HG03108 (cell line): ENCODE data around the gene KLF13.
A peak's percentile ranks its signal among the peaks of the same experiment; 100 is the strongest.

Source experiments
- ATAC-seq: cut with Tn5 transposase; IDR thresholded peaks from one replicate; pipeline ENCODE4 v1.9.1; 2021; ENCODE audit warnings: moderate library complexity; ENCODE audit not compliant: unreplicated experiment

KLF13 gene

DNA sequence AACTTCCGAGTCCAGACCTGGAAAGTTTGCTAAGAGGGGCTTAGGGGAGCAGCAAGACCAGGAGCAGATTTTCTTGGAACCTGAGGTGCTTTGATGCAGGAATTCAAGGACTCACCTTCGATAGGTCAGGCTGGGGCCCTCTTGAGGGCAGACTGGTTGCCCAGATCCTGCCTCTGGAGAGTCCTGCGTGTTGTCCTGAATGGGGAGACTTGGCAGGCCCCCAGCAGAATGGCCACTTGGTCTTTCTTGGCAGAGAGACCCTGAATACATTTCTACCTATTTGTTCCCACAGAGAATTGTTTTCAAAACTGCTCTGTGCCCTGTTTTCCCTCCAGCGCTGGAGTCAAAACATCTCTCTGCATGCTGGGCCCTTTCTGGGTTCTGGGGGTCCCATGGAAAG is 4.2 kb downstream of the KLF13 start:
- ATAC-seq, result no peak

DNA sequence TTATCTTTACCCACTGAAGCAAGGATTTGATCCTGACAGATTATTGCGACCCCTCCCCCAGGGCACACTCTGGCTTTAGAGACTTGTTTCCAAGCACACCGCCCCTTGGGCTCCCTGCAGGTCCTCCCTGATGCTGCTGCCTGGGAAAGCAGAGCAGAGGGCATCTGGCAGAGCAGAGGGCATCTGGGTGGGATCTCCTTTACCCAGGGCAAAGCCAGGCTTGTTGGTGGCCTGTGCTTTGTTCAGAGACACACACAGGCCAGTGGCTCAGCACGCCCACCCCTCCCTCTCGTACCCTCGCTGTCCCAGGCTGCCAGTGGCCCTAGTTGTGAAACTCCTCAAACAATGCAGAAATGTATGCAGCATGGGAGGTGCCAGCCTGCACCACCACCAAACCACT is 4.8 kb downstream of the KLF13 start:
- ATAC-seq, result no peak

DNA sequence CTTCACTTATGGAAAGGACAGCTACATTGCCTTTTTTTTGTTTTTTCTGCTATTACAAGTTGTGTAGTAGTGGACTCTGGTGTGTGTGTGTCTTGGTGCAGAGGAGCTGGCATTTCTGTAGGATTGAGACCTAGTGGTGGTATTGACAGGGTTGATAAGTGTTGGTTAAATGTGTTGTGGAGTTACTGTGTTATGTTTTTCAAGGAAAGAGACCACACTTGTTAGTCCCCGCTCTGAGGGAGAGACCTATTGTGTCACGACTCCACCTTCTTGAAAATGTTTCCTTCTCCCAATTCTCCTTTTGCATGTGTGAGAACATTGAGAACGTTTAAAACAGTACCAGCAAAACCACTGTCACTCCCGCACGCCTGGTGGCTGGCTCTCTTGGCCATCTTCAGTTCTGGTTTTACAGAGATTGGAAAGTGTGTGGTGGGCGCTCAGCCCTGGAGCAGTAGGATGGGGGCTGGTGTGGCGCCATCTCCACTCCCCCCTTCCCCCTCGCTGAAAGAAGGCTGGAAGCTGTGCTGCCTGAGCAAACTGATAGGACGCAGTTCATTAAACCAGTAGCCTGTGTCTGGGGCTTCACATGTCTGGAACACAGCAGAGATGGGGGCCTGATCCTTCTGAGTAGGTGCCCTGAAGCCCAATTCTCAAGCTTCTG is 5.5 kb downstream of the KLF13 start:
- no peak for ATAC-seq

DNA sequence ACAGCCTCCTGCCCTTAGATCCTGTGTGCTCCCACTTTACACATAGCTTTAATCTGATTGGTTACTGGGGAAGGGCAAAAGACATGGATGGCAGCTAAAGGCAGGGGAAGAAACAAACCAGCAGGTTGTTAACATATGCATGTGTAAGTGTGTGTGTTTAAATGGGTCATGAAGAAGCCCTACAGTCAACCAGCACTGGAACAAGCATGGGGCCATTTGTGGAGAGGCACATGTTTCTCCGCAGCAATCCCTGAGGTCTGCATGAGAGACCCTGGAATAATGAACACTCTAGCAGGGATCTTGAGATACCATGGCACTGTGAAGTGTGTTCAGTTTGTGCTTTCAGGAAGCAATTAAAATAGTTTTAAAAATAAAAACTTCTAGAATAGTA is 6.0 kb downstream of the KLF13 start:
- no peak for ATAC-seq

DNA sequence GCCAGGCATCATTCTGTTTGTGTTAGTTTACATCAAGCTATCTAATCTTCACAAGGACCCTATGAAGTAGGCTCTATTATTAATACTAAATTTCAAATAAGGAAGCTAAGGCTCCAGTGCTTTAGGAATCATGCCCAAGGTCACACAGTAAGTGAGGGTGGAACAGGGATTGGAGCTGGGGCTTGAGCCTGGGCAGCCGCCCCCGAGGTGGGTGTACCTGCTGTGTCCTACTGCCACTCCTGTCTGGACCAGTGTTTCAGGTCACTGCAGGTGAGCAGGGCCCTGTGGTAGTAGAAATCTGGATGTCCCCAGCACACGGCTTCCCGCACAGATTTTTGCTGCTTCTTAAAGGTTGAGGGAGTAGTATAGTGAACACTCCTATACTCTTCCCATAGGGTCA is 6.5 kb downstream of the KLF13 start:
- ATAC-seq, result no peak

DNA sequence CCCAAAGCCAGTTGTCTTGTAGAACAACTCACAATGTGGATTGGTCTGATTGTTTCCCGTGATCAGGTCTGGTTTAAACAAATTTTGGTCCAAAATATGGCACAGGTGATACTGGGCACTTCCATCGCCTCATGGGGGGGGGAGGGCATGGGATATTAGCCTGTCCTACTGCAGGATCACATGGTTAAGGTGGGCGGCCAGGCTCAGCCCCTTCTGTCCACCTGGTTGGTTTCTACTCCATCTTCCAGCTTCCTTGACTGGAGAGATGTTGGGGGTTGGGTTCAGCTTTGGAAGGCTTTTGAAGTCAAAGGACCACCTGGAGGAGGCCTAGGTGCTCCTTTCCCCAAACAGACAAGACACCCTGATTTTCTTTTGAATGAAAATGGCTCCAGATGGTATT is 7.2 kb downstream of the KLF13 start:
- no peak for ATAC-seq

DNA sequence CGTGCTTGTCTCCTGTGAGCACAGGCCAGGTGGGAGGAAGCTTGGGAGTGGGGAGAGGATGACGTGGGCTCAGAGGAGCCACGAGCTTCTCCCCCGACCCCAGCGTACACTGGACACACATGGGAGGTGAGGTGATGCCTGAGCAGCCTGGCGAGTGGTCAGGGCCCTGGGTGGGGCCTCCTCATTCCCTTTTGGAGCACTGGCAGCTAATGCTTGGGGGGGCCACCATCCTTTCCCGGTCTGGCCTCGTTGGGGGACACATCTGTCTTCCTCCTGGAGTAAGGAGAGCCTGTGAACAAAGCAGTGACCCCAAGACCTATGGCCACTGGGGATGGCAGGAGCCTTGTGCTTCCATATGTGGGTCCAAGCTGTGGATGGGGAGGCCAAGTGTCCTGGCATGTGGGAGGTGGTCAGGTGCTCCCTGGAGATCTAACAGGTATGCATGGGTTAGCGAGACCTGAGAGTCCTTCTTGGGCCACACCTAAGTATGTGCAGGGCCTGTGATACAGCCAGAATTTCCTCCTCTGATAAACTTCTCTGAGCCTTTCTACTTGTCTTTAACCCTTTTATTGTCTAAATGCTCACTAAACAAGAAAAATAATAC is 9.5 kb downstream of the KLF13 start:
- no peak for ATAC-seq

DNA sequence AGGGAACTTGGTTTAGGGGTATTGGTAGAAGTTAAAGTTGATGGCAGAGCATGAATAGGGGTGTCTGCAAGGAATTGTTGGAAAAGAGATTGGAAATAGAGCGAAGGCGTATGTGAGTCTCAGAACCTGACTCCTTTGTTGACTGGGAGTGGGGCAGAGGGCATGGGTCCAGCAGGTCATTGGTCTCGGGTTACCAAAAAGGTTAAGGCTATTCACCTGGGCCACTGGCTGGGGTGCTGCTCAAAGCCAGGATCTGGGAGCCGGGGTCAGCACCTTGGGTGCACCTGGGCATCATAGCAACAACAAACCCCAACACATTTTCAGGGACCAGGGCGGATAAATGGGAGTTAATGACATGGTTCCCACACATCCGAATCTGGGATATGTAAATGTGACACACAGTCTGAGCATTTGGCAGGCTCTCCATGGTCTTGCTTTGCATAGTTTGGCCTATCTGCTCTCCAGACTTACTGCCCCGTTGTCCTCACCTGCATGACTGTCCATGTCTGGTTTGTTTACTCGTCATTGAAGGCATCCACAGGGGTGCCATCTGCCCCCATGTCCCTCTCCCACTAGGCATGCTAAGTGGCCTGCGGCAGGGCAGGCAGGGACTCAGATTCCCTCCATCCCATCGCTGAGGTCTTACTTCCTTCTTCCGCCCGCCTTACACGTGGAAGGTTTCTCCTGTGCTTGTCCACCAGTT is 10.1 kb downstream of the KLF13 start:
- no peak for ATAC-seq

DNA sequence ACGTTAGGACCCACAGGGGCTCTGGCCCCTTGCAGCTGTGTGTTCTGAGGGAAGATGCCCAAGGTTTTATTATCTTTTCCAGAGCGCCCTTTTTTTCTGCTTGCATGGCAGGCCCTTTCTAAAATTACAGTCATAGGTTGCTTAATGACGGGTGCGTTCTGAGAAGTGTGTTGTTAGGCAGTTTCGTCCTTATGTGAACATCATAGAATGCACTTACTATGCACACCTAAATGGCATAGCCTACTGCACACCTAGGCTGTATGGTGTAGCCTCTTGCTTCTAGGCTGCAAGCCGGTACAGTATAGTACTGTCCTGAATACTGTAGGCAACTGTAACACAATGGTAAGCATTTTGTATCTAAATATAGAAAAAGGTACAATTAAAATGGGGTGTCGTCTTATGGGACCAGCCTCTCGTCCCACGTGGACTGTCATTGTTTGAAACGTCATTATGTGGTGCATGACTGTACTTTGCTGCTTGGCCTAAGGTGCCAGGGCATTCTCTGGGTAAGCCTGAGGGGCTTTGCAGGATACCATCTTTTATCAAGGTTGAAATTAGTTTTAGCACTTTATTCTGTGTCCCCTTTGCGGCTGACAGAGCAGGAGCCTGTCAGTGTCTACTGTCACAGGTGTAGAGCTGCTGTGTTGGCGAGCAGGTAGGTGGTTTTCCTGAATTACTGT is 10.9 kb downstream of the KLF13 start:
- ATAC-seq, result no peak

DNA sequence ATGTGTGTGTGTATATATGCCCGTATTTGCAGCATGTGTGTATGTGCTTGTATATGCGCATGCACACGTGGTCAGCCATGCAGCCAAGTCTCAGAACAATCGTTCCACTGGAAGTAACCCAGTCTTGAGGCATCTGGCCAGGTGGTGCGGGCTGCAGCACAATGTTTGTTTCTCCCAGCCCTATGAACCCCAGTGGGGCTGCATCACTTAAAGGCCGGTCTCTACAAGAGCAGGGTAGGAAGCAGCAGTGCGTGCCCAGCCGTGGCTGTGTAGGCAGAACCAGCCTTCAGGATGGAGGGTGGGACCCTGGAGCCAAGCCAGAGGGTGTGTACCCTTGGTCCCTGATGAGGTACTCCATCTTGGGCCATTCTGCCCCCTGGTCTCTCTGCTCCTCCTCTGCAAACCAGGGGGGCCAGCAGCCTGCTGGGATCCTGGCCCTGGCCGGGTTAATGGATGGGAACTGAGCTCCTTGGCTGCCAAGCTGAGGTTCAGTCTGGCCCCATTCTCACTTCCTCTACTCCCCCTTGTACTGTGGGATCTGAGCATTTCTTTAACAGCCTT is 11.8 kb downstream of the KLF13 start:
- peak; percentile 42 for ATAC-seq

DNA sequence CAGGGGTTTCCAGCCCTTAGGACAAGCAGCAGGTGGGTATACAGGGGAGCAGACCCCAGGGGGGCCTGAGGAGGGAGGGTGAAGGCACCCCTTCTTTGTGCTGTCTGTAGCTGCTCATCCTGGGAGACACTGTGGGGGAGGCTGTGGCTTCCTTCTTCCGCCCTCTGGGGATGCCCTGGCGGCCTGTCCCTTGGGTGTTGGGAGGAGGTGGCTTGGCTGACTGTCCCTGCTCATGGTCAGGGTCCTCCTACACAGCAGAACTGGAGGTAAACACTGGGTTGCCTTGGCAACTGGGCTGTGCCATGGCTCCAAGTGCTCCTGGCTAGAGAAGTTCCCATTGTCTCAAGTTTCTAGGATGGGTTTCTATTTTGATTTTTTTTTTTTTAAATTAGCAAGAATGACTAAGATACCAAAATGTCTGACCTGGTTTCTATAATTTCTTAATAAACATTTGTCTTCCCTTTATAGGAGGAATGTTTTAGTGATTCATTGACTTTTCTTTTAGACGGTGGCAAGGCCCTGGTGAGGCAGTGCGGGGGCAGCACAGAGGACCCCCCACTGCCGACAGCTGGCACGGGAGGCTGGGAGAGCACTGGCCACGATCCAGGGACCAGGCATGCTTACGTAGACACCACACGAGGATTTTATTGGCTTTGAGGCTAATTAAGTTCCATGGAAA is 12.4 kb downstream of the KLF13 start:
- ATAC-seq, result peak; percentile 36

DNA sequence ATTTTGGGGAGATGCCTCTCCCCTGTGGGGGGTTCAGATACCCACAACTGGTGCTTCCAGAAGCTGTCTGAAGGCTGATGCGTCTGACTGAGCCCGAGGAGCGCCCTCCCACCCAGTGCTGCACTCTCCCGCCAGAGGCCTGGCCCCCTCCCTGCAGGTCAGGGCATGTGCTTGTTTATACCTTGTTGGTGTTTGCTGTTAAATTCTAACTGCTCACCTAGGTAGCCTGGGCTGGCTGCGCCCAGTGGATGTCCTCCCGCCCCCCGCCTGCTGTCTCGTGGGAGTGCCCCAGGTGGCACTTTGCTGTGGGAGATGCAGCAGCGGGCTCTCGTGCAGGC is 12.9 kb downstream of the KLF13 start:
- ATAC-seq, result no peak

DNA sequence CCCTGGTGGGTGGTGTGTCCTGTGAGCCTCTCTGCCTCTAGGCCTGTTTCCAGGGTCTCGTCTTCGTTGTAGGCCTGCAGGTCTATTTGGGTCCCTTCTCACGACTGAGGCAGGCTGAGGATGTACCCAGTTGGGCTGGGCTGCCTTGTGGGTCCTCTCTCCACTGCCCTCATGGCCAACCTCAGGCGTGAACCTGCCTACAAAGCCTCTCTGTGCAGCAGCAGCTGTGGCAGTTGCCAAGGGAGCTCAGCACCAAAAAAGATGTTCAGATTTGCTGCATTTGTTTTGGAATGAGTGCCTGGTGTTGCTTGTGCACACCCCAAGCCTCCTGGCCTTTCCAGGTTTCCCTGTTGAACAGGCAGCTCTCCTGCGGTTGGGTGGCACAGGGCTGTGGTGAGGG is 13.4 kb downstream of the KLF13 start:
- no peak for ATAC-seq

DNA sequence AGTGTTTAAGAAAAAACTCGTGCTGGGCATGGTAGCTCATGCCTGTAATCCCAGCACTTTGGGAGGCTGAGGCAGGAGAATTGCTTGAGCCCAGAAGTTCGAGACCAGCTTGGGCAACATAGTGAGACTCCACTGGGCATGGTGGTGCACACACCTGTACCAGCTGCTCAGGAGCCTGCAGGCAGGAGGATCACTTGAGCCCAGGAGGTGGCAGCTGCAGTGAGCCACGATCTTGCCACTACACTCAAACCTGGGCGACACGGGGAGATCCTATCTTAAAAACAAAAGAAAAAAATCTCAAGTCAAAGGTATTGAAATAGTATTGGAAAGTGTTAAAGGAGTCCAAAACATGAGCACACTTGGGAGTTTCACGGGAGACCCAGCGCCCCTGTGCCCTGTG is 14.0 kb downstream of the KLF13 start:
- ATAC-seq, result no peak

DNA sequence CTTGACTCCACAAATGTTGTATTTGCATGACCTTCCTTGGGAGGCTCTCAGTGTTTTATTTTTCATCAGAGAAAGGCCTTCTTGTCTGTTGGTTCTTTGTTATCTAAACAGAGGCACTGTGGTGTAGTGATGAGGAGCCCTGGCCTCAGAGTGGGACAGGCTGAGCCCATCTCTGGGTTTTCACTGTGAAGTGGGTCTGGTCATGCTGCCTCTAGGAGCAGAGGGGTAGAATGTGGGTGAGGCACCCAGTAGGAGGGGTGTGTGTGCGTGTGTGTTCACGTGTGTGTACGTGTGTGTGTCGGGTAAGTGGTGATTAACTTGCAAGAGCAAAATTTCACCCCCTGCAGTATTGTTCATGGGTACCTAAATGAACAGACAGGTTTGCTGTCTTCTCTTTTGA is 14.4 kb downstream of the KLF13 start:
- ATAC-seq, result no peak

DNA sequence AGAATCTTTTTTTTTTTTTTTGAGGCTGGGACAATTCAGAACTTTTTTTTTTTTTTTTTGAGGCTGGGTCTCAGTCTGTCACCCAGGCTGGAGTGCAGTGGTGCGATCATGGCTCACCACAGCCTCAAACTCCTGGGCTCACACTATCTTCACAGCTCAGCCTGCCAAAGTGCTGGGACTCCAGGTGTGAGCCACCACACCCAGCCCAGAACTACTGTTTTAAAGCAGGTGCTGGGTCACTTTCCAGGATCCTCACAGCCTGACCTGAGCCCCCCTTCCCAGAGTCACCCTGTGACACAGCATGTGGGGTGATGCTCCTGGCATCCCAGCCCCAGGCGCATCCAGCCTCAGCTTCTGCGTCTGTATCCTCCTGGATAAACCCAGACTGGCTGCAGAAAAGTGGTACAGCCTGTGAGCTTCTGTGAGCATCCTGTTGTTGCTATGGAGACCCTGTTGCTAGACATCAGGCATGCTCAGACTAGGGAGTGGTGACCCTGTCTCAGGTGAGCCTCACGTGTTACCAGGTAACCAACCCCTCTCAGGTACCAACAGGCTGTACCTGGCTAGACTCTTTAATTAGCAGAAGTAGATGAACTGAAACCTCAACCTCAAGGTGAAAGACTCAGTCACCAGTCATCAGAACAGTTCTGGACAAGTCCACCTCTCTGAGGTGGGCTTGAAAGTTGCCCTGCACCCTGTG is 15.0 kb downstream of the KLF13 start:
- ATAC-seq, result no peak

DNA sequence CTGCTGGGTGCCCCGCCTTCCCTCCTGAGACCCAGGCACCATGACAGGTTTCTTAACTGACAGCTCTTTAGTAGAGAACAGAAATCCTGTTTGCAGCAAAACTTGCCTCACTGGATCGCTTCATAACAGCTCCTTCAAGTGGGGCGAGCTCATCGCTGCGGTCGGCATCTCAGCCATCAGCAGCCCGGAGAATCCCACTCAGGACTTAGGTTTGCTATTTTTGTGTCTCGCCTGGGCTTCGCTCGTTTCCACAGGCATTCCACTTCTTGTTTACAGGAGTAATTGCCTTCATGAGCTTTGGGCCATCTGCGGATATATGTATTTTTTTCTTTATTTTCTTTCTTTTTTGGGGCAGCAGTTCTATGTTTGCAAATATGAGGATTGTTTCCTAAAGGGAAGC is 15.7 kb downstream of the KLF13 start:
- ATAC-seq, result no peak

DNA sequence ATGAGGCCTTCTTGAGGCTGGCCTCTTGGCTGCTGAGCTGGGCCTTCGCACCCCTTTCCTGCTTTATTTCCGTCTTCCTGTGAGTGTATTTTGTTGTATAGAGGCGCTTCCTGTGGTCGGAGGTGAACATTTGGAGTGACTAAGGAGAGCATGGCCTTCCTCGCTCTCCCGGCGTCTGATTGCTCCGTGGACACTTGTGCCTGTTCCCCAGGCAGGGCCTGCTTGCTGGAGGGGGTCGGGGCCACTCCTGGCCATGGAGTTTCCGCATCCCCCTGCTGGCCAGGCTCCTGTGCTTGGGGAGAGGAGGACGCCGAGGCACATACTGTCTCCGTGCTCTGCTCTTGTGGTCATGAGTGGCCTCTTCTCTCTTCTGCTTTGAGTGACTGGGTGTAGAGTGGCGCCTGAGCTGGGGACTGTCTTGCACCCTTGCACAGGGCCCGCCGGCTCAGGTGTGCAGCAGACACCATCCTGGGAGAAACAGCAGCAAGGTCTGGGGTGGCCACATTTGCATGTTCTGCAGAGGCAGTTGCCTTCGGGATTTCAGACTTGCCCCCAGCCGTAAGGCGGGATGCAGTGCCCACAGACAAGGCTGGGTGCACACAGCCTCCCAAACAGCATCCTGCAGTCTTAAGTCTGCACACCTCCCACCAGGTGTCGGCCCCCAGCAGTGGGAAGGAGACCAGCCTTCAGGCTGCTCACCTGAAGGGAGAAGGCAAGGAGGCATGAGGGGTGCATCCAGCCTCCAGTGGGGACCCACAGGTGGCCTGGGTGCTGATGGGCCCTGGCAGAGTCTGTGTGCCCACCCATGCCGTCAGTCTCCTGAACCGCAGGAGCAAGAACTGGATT is 16.4 kb downstream of the KLF13 start:
- no peak for ATAC-seq

DNA sequence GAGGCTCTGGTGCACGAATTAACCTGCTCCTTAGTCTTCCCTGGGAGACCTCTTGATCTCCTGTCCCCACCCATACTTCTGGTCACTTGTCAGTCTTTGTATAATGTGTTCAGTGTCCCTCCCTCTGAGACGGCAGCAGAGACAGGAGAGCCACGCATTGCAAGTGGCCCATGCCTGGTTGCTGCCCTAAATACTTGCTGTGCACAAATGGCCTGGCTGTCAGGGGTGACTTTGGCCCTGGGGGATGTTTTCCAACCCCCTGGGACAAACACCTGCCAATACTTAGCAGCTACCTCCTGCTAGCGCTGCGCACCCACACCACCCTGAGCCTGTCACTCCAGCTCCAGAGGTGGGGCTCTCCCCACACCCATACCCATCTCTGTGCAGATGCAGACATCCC is 17.2 kb downstream of the KLF13 start:
- ATAC-seq, result no peak

DNA sequence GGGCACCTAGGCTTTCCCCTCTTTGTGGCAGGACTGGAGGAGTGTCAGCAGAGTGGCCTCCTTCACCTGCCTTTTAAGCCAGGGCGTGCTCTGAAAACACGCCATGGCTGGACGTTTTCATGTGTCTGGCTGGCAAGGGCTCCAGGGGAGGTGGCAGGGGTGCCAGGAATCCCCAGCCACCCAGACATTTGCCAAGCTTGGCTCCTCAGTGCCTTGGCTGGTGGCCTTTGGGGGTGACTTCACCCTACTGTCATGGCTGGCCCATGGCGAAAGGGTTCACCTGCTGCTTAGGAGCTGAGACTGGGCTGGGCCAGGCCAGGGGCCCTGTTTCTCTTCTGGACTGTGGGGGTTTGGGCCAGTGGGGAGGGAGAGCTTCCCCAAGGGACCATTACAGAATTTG is 17.6 kb downstream of the KLF13 start:
- no peak for ATAC-seq
